Dedifferentiated amniotic fluid mesenchymal stem cell (primary cell): Measurements from ENCODE around the gene NUP214.

Experiments used
- DNase-seq: peaks from one replicate; pipeline ENCODE4 v3.0.0-alpha.2; 2016; ENCODE audit errors: extremely low spot score

NUP214 gene

DNA sequence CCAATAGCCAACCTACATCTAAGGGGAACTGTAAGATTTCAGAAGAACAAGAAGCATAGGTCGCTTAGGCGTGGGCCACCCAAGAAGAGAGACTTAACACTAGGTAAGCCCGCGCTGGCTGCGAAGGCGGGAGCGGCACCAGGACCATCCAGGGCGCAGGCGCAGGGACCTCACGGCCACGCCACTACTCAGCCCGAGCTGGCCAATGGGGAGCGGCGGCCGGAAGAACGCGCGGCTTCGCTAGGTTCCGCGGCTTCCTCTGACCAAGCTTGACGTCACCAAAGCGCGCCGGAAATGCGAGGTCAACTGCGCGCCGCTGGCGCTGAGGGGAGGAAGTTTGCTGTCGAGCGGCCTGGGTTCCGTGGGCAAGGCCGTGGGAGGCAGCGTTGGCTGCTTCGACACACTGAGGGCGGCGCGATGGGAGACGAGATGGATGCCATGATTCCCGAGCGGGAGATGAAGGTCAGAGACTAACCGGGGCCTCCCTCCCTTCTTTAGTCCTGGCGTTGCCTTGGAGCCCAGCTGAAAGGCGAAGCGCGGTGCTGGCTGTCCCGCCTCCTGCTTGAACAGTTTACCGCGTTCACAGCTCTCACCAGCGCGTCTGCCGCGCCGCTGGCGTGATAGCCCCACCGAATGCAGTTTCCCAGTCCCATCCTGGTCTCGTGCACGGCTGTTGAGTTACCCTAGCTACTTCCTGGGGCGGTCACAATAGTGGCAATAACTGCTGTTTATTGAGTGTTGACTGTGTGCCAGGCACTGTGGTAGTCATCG lies at the start of gene NUP214:
NUP214 (plus strand) TSS at position 299 of the 771 bp plus-strand sequence; CDS start at position 418, 119 bp downstream.
- DNase-seq: peak; percentile 99

DNA sequence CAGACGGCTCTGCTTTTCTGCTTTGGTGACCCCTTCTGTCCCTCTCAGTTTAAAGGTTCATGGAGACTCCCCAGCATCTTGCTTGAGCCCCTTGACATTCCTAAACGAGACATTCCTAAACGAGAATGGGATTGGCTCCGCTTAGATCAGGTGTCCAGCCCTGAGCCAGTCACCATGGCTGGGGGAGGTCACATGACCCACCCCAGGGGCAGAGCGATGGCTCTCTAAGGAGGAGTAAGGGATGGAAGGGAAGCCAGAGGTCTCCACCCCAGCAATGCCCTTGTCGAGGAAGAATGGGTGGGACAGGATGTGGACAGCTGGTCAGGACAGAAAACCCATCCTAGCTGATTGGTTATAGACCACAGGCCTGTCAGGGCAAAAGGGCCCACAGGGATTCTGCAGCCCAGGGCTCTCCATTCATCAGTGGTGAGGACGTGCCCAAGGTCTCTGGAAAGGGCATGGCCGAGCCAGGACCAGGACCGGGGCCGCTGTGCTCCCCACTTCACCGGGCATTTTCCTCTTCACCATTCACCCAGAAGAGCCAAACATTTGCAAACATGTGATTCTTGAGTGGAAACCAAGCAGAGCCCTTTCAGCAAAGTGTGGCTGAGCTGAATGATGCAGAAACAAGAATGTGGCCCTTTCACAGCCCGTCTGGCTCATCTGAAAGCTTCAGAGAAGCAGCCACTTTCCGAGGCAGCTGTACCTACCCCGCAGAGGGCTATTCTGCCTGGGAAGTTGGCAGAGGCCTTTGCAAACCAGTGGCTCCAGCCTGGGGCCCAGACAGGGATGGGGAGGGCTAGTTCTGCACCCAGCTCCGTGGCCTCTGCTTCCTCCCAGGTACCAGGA lies 48.8 kb upstream of the NUP214 start:
- DNase-seq: no peak

GRCh38 chr9:131078427-131079366 lies 46.7 kb upstream of the NUP214 start:
- DNase-seq: no peak

- no peak for DNase-seq
Measured at GRCh38 chr9:131080589-131080988, 44.8 kb upstream of the NUP214 start.

- no peak for DNase-seq
Measured at GRCh38 chr9:131081868-131082267, 43.5 kb upstream of the NUP214 start.

DNA sequence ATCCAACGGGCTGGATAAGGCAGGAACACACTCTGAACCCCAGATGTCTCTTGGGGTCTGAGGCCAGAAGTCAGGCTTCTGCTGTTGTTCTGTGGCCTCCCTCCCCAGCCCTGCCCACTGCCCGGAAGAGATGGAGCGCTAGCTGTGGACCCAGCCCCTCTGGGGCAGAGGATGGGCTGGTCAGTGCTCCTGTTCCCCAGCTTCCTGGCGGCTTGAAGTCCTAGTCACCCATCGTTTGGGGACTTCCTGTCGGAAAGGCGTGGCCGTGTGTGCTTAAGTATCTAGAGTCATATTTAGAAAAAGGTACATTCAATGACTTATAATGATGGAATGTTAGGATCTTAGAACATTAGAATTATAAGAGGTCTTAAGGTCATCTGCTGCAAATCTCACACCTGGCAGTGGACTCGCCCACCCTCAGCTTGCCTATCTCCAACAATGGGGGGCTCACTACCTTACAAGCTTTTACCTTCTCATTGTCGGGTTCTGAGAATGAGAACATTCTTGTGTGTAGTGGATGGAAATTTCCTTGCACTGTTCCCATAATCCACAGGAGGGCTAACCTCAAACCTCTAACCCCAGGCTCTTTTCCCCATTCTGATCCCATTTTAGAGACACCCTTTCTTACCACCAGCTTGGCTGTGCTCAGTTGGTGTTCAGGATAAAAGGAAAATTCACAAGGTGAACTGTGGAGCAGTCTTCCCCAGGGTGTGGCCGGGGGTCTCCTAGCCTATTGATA lies 42.4 kb upstream of the NUP214 start:
- DNase-seq: no peak

DNA sequence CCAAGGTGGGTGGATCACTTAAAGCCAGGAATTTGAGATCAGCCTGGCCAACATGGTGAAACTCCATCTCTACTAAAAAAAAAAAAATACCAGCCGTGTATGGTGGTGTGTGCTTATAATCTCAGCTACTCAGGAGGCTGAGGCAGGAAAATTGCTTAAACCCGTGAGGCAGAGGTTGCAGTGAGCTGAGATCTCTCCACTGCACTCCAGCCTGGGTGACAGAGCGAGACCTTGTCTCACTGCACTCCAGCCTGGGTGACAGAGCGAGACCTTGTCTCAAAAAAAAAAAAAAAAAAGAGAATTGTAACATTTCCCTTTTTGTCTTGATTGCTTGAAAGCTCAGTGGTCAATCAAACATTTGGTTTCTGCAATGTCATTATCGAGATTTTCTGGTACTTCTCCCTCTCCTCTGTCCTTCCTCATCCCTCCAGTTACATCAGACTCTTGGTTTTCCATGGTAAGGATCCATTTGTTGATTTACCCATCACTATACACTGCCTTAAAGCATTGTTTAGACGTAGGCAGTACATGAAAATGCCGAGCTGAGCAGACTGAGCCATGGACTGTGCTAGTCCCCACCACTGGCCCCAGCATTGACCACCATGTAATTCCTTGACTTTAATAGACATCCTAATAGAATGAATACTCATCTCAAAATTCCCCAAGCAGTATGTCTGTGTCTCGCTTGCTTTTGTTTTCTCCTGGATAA lies 40.6 kb upstream of the NUP214 start:
- DNase-seq: no peak

DNA sequence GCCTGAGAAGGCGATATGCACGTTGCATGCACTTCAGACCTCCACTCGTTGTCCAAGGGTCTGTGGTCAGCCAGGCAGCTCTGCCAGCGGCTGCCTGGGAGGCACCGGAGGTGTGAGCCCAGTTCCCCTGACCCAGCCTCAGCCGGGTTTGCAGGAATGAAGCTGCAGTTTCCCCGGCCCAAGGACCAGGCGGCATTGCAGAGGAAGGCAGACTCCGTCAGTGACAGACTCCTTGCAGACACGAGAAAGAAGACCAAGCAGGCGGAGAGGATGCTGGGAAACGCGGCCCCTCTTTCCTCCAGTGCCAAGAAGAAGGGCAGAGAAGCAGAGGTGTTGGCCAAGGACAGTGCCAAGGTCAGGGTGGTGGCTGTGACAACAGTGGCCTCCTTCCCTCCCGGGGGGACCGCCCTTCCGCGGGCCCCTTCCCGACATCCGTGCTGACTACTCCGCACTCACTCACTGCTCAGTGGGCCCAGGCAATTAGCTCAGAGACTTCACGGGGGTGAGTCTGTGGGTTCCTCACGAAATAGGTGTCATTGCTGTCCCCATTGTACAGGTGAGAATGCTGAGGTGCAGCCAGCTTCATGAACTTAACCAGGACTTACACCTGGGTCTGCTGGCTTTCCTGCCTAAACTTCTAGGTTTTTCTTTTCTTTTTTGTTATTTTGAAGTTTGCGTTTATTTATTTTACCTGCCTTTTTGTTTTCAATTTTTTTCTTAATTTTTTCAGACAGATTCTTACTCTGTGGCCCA lies 39.8 kb upstream of the NUP214 start:
- DNase-seq: no peak

DNA sequence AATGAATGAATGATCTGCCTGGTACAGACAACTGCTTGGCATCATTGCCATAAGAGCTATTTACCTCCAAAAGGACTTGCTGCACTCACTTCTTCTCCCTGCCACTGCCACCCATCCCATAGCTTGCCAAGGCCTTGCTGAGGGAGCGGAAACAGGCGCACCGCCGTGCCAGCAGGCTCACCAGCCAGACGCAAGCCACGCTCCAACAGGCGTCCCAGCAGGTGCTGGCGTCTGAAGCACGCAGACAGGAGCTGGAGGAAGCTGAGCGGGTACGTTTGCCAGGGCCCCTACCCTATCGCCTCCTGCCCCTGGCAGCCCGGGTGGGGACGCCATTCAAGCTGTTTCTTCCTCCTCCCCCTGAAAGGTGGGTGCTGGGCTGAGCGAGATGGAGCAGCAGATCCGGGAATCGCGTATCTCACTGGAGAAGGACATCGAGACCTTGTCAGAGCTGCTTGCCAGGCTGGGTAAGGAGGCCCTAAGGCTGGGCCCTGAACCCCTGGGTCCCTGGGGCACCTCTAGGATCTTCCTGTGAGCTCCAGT lies 38.0 kb upstream of the NUP214 start:
- DNase-seq: no peak

DNA sequence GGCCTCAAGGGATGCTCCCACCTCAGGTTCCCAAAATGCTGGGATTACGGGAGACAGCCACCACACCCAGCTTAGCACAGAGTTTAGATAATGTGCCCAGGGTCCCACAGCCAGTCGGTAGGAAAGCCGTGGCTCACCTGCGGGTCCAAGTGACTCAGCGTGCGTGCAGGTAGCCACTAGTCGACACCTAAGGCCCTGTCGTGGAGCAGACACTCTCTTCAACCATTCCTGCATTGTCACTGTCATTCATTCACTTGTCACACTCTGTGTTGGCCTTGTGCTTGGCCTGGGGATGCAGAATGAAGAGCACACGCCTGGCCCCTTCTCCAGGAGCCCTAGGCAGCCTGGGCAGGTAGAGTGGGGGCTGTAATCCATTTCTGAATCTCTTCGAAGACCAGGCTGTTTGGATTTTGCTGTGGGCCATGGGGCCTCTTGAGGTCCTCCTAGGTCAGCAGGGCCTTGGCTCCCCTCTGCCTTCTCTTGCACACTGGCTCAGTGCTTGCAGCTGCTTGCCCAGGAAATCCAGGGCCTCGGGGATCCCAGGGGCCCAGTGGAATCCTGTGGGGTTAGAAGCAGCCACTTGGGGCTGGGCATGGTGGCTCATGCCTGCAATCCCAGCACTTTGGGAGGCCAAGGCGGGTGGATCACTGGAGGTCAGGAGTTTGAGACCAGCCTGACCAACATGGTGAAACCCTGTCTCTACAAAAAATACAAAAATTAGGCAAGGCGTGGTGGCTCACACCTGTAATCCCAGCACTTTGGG lies 35.2 kb upstream of the NUP214 start:
- DNase-seq: no peak

DNA sequence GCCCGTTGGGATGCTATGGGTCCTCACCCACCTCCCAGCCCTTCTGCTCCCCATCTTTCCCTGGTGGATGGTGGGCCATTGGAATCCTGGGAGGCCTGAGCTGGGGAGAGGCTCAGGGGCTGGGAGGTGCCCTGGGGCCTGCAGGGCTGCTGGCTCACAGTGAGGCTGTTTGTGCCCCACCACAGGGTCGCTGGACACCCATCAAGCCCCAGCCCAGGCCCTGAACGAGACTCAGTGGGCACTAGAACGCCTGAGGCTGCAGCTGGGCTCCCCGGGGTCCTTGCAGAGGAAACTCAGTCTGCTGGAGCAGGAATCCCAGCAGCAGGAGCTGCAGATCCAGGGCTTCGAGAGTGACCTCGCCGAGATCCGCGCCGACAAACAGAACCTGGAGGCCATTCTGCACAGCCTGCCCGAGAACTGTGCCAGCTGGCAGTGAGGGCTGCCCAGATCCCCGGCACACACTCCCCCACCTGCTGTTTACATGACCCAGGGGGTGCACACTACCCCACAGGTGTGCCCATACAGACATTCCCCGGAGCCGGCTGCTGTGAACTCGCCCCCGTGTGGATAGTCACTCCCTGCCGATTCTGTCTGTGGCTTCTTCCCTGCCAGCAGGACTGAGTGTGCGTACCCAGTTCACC lies 33.9 kb upstream of the NUP214 start:
- DNase-seq: no peak

- DNase-seq: no peak
Measured at GRCh38 chr9:131092030-131092429, 33.4 kb upstream of the NUP214 start.

- no peak for DNase-seq
Measured at GRCh38 chr9:131092548-131093440, 32.6 kb upstream of the NUP214 start.

GRCh38 chr9:131094015-131094414 lies 31.4 kb upstream of the NUP214 start:
- no peak for DNase-seq

DNA sequence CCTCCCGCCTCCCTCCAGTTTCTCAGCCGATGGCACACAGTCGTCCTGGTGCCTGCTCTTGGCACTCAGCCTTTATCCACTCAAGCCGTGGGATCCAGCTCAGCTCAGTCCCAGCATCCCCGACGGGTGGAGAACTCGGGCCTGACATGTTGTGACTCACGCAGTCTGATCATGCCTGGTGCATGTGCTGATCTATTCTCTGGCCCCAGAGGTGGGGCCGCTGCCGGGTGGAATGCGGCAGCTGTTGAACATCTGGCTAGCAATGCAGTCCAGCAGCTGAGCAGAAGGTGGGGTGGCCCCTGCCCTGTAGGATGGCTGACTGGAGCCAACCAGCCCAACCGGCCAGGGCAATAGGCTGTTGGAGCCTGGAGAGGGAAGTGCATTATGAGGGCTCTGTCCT lies 30.8 kb upstream of the NUP214 start:
- peak; percentile 49 for DNase-seq

GRCh38 chr9:131095666-131096268 lies 29.6 kb upstream of the NUP214 start:
- no peak for DNase-seq
